GM19468 (cell line): Measurements from ENCODE around the gene GMNC.
A peak's percentile ranks its signal among the peaks of the same experiment; 100 is the strongest.
"Not testable (repeated sequence)": the region's sequence is repeated elsewhere in the genome, so short reads cannot be mapped to it uniquely, and the experiment has no call there.

ENCODE experiments used
- ATAC-seq: cut with Tn5 transposase; IDR thresholded peaks from one replicate; pipeline ENCODE4 v1.9.1; 2021; ENCODE audit warnings: mild to moderate bottlenecking, moderate library complexity, moderate number of reproducible peaks; ENCODE audit not compliant: unreplicated experiment; ENCODE audit errors: extremely low read depth

GMNC gene, protein sequence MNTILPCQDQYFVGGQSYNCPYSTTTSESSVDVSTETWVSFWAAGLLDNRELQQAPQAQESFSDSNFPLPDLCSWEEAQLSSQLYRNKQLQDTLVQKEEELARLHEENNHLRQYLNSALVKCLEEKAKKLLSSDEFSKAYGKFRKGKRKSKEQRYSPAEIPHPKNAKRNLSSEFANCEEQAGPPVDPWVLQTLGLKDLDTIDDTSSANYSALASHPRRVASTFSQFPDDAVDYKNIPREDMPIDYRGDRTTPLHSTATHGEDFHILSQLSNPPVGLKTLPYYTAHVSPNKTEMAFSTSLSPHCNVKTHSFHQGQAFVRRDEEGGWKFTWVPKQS

DNA sequence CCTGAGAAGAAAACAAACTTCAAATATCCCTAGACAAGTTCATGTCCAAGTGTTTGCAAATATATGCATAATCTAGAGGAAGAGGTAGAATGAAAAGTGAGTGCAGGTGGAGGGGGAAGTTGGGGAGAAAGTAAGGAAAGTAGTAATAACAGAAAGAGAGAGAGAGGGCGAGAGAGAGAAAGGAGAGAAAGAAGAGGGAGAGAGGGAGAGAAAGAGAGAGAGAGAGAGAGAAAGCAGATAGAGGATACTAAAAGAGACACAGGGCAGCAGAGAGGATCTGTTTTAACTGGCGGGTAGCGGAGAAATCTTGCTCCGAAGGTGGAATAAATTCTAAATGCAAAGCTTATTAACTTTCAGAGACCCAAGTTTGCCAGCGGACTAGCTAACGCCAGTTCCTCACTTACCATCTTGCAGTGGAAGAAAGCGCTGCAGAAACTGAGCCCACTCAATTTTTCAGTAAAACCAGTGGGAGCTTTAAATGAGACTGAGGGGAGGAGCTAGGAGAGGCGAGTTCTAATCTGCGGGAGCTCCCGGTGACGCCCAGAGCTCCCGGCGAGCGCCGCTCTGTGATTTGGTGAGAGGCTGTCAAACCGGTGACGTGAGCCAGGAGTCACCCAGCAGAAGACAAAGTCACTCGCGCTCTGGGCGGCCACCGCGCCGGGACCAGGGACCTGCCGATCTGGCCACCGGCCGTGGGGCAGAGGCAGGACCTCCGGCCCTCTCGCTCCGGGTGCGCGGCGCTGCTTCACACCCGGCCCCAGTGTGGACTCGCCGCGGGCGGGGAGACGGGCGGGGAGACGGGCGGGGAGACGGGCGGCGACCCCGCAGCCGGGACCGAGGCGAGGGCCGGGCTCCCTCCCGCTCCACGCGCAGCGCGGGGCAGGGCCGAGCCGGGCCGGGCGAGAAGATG is at the start of gene GMNC:
TSS of gene GMNC (minus strand) at position 486 of the 910 bp plus-strand sequence. CDS start at position 407, 79 bp downstream.
- ATAC-seq = peak; percentile 82

DNA sequence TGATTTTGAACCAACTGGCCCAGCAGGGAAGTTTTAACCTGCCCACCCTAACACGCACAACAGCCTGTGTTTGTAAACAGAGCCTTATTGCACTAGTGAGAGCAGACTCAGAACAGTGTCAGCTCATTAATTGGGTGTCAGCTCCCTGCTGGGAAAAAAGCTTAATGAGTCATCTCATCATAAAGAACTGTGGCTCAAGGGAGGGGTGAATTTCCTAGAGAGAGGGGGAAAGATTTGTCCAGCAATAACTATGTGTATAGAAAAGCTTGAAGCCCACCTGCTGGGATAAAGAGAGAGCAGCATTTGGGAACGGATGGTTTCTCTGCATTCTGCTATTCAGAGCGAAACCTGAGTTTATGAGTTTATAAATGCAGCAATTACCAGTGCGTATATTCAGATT is 48.9 kb upstream of the GMNC start:
- ATAC-seq = no peak

DNA sequence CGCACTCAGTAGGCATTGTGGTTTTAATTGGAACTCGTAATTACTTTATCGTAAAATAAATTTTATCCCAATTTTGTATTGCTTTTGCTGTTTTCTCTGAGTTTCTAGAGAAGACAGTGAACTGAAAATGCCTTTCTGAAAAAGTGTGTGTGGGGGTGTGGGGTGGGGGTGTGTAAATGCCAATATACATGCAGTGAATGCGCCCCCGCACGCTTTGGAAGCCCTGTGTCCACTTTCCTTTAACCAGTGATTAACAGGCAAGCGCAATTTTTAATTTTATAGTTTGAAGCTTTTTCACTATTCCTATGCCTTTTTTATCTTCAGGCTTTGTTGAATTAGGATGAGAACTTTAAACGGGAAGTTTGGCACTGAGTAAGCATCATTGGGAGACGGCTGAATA is 47.4 kb upstream of the GMNC start:
- no peak for ATAC-seq

DNA sequence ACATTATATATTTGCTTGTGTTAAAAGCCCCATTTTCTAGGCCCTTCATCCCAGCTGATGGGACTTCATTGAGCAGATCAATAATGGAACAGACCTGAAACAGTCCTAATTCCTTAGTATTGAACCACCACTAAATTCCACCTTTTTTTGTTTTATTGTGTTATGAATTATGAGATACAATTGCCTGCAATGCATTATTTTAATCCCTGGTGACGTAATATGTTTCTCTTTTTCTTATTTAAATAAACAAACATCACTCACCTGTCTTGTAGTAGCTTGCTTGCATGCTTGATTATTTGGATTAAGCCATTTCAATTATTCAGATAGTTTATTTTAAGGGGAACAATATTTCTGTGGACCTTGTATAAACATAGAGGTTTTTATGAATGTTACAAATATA is 40.7 kb upstream of the GMNC start:
- no peak for ATAC-seq

DNA sequence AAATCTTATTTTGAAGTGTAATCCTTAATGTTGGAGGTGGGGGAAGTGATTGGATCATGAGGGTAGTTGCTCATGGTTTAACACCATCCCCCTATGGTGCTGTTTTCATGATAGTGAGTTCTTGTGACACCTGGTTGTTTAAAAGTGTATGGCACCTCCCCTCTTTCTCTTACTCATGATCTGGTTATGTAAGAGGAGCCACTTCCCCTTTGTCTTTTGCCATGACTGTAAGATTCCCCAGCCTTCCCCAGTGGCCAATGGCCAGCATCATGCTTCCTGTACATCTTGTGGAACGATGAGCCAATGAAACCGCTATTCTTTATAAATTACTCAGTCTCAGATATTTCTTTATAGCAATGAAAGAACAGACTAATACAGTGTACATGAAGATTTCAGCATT is 39.8 kb upstream of the GMNC start:
- no peak for ATAC-seq

DNA sequence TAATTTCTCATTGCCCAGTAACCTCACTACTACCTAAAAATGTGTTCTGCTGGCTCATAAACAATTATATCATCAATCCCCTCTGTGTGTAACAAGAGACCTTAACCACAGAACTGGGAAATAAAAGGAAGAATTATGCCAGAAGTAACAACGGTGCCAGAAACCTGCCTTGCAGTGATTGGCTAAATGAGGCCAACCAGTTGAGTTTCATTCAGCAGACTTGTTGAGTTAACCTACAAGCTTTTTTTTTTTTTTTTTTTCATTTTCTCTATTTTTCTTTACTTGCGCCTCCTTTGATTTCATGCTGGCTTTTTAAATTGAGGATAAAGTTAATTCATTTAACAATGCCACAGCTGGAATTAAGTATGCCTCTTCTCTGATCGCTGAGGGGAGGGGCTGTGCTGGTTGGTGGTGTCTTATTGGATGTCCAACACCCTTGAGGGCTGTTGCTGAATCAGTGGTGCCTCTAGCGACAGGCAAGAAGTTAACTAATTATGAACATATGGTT is 30.0 kb upstream of the GMNC start:
- ATAC-seq = no peak

DNA sequence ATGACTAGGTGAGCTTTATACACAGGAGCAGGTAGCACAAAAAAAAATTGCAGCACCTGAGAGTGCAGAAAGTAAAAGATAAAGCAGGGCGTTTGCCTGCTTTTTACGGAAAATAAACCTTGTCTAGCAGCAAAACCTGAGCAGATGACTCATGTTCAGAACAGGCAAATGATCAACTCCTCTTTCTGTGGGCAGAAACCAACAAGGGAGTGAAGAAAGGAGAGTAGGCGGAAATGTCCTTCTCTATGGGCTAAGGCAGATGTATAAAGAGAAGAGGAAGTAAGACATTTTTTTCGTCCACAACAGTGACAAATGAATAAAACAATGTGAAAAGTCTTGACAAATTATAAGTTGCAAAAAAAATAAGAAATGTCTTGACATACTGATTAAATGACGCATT is 24.5 kb upstream of the GMNC start:
- ATAC-seq = no peak

DNA sequence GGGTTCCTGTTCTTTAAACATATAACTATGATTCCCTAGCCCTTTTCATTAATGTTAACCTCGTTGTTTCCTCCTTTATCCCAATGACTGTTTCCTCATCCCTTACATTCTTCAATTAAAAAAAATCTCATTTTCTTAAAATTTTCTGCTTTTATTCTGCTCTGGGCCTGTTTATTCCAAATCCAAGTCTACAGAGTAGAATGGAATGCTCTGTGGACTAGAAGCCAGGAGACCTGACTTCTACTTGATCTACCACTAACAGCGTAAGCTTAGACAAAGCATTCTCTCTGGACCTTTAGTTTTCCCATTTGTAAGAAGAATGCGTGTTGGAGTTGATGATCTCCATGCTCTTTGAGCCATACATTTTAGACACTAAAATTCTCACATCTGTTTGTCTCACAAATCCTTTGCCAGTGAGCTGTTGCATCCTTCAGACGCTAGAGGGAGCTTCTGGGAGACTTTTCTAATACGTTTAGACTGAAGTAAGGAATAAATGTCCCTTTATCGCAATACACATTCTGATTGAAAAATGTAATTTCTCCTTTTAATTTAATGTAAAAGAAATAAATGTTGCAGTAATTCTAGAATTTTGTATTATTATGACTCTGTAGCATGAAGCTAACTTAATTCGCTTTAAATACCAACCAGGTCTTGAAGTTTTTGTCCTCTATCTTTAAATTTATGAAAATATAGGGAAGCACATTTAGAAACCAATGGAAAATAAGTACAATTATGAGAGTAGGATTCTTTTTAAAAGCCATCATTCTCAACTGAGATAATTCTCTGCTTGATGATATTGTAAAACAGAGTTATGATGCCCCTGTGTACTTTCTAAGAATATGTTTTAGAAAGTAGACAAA is 21.7 kb upstream of the GMNC start:
- ATAC-seq = no peak

DNA sequence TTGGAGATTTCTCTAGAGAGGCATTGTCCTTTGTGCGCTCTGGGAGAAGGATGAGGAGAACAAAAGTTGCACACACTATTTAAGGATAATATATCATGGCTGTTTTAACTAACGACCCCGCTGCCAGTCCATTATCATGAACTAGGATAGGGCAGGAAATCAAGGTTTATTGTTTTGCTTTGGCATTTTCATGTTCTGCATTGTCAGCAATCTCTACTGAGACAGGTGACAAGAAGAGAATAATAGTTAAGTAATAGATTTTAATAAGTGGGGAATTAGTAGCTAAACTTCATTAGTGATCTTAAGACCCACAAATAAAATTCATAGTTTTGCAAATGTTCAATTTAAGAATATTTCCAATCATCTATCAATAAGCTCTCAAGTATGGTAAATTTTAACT is 20.6 kb upstream of the GMNC start:
- ATAC-seq = no peak

DNA sequence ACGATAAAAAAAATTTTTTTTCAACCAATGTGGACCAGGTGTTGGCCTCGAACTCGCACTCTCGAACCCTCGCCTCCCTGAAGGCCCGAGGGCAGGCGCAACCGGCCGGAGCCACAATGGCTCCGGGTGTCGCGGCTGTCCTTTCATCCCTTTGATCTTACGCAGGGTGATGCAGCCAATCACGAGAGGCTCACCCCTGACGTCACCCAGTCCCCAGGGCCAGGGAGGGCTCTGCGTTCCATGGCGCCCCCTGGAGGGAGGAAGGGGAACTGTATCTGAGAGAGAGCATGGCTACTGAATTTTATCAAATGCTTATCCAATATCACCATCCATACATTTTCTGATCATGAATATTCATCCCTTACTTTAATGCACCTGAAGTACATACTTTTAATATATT is 15.4 kb upstream of the GMNC start:
- no peak for ATAC-seq

DNA sequence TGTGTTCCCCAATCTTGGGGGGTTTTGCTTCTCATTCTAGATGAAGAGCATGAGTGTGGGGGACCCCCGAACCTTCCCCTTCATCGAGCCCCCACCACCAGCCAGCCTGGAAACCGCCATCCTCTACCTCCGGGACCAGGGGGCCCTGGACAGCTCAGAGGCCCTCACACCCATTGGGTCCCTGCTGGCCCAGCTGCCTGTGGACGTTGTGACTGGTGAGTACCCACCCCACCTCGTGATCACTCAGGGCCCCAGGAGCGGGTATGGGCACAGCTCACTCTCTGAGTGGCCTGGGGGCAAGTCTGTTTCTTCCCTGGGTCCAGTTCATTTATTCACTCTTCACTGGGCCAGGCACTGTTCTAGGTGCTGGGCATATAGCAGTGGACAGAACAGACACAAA is 13.9 kb upstream of the GMNC start:
- not testable (repeated sequence) for ATAC-seq

DNA sequence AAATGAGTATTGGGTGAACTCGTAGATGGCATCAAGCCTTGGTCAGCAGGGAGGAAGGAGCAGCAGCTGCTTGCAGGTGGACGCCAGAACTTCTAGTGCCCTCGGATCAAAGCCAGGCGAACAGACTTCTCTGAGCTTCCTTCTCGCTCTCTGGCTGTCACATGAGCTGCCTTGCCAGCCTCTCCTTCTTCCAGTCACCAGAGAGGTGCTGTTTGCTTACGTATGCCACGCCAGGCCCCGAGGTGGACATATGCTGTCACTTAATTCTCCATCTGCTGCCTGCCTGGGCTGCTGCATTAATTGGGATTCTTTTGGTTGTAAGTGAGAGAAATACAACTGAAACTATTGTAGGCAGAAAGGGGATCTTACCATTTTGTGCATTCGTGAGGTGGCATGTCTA is 12.6 kb upstream of the GMNC start:
- ATAC-seq = not testable (repeated sequence)

DNA sequence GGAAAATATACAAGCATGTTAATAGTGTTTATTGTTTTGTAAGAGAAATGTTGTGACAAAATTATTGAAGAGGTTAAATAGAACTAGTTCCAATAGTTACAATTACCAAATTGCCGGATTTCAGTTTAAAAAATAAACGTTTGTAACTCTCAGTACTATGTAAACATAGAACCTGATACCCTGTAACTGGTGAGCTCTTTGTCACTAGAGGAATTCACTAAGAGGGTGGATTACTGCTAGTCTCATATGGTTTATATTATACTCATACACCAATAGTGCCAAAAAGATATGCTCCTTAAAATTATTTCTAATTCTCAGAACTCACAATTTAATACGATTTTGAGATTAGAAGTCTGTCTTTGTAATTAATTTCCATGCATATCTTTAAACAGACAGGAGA is 7.6 kb upstream of the GMNC start:
- ATAC-seq = no peak

DNA sequence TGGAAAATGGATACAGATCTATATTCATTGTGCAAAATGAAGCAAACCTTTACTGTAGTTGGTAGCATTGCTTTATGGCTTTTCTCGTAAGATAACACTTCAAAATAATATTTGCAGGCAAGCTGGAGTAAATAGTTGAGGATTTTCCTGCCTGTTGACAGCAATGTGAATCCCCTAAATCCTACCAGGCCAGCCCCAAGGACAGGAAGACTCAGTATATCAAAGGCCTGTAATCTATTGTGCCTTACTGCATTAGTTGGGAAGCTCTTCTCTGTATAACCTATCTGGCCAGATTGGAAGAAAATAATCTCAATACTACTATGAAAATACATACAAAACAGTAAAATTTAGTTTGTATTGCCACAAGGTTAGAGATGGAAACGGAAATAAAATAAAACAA is 4.6 kb upstream of the GMNC start:
- ATAC-seq = no peak

DNA sequence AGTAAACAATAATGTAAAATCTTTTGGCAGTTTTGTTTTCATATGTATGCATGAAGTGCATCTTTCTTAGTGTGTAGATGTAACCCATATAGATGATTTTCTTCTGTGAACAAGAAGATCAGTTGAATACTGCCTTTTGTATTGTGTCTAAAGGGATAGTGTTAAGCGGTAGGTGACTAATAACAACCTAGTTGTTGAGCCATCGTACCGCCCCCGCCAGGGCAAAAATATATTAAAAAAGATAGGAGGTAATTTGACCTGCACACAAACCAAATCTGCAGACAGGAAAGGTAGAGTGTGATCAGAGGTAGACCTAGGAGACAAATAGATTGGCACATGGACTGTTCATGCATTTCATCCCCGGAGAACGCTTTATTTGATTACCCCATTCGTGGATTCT is 3.3 kb upstream of the GMNC start:
- ATAC-seq = no peak

DNA sequence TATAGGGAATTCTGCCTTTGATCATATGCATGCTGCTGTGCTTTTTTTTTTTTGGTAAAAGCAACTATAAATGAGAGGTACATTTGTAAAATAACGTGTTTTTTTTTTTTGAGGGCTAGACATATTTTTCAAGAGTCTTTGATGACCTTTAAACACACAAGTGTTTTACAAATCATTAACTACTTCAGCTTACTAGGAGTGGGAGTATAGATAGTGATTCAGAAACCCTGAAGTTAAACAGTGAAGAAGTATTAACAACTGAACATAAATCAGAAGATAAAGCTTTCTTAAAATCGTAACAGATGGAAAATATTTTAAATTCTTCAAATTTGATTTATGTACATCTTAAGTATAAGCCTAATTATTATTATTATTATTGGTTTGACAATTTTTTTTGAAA is 2.9 kb upstream of the GMNC start:
- no peak for ATAC-seq

DNA sequence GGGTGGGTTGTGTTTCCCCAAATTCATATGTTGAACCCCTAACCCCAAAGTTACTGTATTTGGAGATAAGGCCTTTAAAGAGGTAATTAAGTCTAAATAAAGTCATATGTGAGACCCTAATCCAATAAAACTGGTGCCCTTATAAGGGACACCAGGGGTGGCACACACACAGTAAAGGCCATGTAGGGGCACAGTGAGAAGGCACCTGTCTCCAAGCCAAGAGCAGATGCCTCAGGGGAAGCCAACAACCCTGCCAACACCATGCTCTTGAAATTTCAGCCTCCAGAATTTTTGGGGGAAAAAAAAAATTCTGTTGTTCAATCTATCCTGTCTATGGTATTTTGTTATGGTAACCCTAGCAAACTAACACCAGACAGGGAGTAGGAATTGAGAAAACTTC is 1.5 kb upstream of the GMNC start:
- no peak for ATAC-seq

DNA sequence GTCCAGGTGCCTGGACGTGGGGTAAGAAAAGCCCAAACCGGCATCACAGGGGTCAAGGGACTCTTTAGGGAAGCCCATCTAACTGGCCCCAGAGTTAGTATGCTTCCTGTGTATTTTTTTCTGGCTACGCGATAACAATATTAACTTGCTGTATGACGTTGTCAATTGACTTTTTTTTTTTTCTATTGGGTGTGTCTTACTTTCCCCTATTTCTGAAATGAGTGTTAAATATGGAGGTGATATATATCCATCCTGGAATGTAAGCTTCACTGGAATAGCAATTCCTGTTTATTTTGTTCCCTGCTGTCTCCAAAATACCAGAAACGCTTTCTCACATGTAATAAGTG is 598 bp upstream of the GMNC start:
- no peak for ATAC-seq

DNA sequence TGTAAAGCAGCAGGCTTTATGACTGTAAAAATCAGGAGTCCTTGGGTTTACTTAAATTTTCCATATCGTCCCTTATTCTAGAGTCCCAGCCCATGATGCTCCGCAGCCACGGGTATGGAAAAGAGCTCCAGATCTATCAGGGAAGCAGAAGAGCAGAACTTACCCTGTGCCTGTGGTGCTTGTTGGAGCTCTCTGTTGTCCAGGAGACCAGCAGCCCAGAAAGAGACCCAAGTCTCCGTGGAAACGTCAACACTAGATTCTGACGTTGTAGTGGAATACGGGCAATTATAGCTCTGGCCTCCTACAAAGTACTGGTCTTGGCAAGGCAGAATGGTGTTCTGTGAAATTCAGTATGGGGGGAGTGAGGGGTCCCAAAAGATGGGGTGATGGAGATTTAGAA is 2.0 kb downstream of the GMNC start:
- no peak for ATAC-seq

DNA sequence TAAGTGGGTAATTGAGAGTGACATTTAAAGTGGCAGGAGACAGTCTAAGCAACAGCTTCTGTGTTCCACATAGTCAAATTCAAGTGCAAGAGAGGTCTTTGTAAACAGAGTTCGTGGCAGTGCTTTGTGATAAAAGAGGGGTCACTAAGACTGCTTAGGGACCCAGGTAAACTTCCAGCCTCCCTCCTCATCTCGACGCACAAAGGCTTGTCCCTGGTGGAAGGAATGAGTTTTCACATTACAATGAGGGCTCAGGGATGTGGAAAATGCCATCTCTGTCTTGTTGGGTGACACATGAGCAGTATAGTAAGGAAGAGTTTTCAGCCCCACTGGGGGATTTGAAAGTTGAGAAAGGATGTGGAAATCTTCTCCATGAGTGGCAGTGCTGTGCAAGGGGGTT is 7.3 kb downstream of the GMNC start:
- no peak for ATAC-seq

DNA sequence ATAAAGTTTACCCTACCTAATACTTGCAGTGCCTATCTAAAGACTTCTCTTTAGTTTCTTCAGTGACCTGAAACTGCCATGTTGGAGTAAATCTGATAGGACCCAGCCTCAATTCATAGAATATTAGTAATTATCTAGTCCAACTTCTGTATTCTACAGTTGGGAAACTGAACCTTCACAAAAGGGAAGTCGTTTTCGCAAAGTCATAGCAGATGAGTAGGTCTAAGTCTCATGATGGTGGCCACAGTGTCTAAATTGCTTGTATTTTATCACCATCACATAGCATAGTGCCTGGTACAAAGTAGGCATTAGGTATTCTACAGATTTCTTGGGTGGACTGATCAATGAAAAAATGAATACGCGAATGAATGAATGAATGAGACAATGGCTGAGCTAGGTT is 8.4 kb downstream of the GMNC start:
- no peak for ATAC-seq
